Liver (tissue), 9 donors: Measurements from ENCODE around the gene CNPY3. TPM values are rescaled to one million over a fixed set of nuclear protein-coding genes. Genes with fewer than 3 reads are reported as not detected.

Source experiments
- DNase-seq: peaks from one replicate; pipeline ENCODE4 v3.0.0-alpha.2; 2017; ENCODE audit warnings: low spot score
- H3K27ac ChIP-seq, 2 donors: one replicate each; pipeline ENCODE4 v1.7.0; 2013; ENCODE audit warnings: inconsistent platforms in 2 of 2, low read length in 2 of 2, control low read depth in 1 of 2, low read depth in 1 of 2, mild to moderate bottlenecking in 1 of 2
- H3K27me3 ChIP-seq, 4 donors: one replicate each; pipeline versions ENCODE4 v1.6.1 to v1.7.0; 2013; ENCODE audit warnings: low read length in 3 of 4, inconsistent platforms in 1 of 4, mild to moderate bottlenecking in 1 of 4, moderate library complexity in 1 of 4; ENCODE audit not compliant: control insufficient read depth in 4 of 4, insufficient read depth in 4 of 4
- H3K36me3 ChIP-seq, 4 donors: one replicate each; pipeline versions ENCODE4 v1.6.1 to v1.7.0; 2013; ENCODE audit warnings: low read length in 3 of 4, mild to moderate bottlenecking in 3 of 4, low read depth in 1 of 4, moderate library complexity in 1 of 4; ENCODE audit not compliant: control insufficient read depth in 4 of 4, insufficient read depth in 3 of 4
- H3K4me1 ChIP-seq, 4 donors: one replicate each; pipeline versions ENCODE4 v1.6.1 to v1.7.0; 2013; ENCODE audit warnings: low read length in 3 of 4, mild to moderate bottlenecking in 3 of 4, moderate library complexity in 1 of 4; ENCODE audit not compliant: control insufficient read depth in 4 of 4, insufficient read depth in 4 of 4
- H3K4me3 ChIP-seq, 3 donors: one replicate each; pipeline versions ENCODE4 v1.6.1 to v1.7.0; 2013; ENCODE audit warnings: low read length in 3 of 3, control low read depth in 1 of 3, low read depth in 1 of 3, mild to moderate bottlenecking in 1 of 3
- H3K9ac ChIP-seq, 2 donors: one replicate each; pipeline ENCODE4 v1.7.0; 2013; ENCODE audit warnings: low read length in 2 of 2, mild to moderate bottlenecking in 2 of 2, moderate library complexity in 2 of 2, control low read depth in 1 of 2, low read depth in 1 of 2
- H3K9me3 ChIP-seq, 4 donors: one replicate each; pipeline versions ENCODE4 v1.6.1 to v1.7.0; 2013; ENCODE audit warnings: low read length in 3 of 4; ENCODE audit not compliant: control insufficient read depth in 4 of 4
- EGR1 ChIP-seq, 2 donors: IDR thresholded peaks; 2 replicates each; pipeline ENCODE4 v1.6.1; 2016 to 2018; ENCODE audit warnings: antibody characterized with exemption in 2 of 2, low read depth in 2 of 2
- FOXA1 ChIP-seq: IDR thresholded peaks from 2 replicates; pipeline ENCODE4 v1.6.1; 2016; ENCODE audit warnings: antibody characterized with exemption
- FOXA2 ChIP-seq: IDR thresholded peaks from 2 replicates; pipeline ENCODE4 v1.6.1; 2016; ENCODE audit warnings: antibody characterized with exemption
- GABPA ChIP-seq, 2 donors: IDR thresholded peaks in 1 of 2; conservative IDR thresholded peaks in 1 of 2; 2 replicates each; pipeline ENCODE4 v1.6.1; 2016; ENCODE audit warnings: antibody characterized with exemption in 2 of 2, mild to moderate bottlenecking in 1 of 2, moderate library complexity in 1 of 2
- HNF4A ChIP-seq, 2 donors: conservative IDR thresholded peaks; 2 replicates each; pipeline ENCODE4 v1.6.1; 2016; ENCODE audit warnings: antibody characterized with exemption in 2 of 2, mild to moderate bottlenecking in 2 of 2
- HNF4G ChIP-seq: IDR thresholded peaks from 2 replicates; pipeline ENCODE4 v1.6.1; 2016; ENCODE audit warnings: antibody characterized with exemption
- RAD21 ChIP-seq, 2 donors: IDR thresholded peaks; 2 replicates each; pipeline ENCODE4 v1.6.1; 2016; ENCODE audit warnings: antibody characterized with exemption in 2 of 2, mild to moderate bottlenecking in 2 of 2
- RXRA ChIP-seq, 2 donors: IDR thresholded peaks; 2 replicates each; pipeline ENCODE4 v1.6.1; 2017 to 2018; ENCODE audit warnings: antibody characterized with exemption in 2 of 2, mild to moderate bottlenecking in 1 of 2
- SP1 ChIP-seq: IDR thresholded peaks from 2 replicates; pipeline ENCODE4 v1.6.1; 2018; ENCODE audit warnings: antibody characterized with exemption, mild to moderate bottlenecking
- TAF1 ChIP-seq: conservative IDR thresholded peaks from 2 replicates; pipeline ENCODE4 v1.6.1; 2016; ENCODE audit warnings: antibody characterized with exemption, mild to moderate bottlenecking
- YY1 ChIP-seq: IDR thresholded peaks from 2 replicates; pipeline ENCODE4 v1.6.1; 2016; ENCODE audit warnings: antibody characterized with exemption, mild to moderate bottlenecking
- WGBS: extraction: QIAGEN DNeasy Blood & Tissue Kit; methylation state at CpG from one replicate; pipeline ENCODE4 v1.1.7; 2013; 5-methylcytosine and 5-hydroxymethylcytosine counted together
- polyA plus RNA-seq, 2 donors: library from polyadenylated mRNA; stranded (reverse) in 1 of 2; unstranded in 1 of 2; fragments of 200-250 nt in 1 of 2; fragments of >200 nt in 1 of 2; fragmentation: Nextera tagmentation in 1 of 2; extraction: Ambion mirVana in 1 of 2; gene quantifications; one replicate each; pipeline versions ENCODE4 v1.2.1 to v1.2.3, GENCODE V29; 2013 to 2015
- total RNA-seq, 2 donors: library from RNA; depleted of rRNA; stranded (reverse); fragments of >200 nt; gene quantifications; one replicate each; pipeline ENCODE4 v1.2.3, GENCODE V29; 2014
- TF ChIP-seq, protein P1 (sequence below): IDR thresholded peaks from 2 replicates; pipeline ENCODE4 v1.6.1; 2016; ENCODE audit warnings: antibody characterized with exemption
- TF ChIP-seq, protein P2 (sequence below): IDR thresholded peaks from 2 replicates; pipeline ENCODE4 v1.6.1; 2016; ENCODE audit warnings: antibody characterized with exemption, mild to moderate bottlenecking
- TF ChIP-seq, protein P3 (sequence below): IDR thresholded peaks from 2 replicates; pipeline ENCODE4 v1.6.1; 2016; ENCODE audit warnings: antibody characterized with exemption
- donor health status: healthy.
- donor health status: healthy.
- donor health status: healthy.
- donor health status: healthy.
- donor health status: healthy.

The CNPY3 gene
- total and polyA plus RNA-seq, 4 donors, result 17.2 to 41.0 (median 27.2) TPM

DNA sequence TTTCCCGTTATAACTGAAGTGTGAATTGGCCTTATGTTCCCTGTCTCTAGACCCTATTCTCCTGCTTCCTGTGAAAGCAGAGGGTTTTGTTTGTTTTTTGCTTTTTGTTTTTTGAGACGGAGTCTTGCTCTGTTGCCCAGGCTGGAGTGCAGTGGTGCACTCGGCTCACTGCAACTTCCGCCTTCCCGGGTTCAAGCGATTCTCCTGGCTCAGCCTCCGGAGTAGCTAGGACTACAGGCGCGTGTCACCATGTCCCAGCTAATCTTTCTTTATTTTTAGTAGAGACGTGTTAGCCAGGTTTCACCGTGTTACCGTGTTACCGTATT, 30.6 kb downstream of the CNPY3 start:
- TF ChIP-seq SP1 (no peak), HNF4A (conservative IDR thresholded peaks at IDR 0.05) (no peak), YY1 (no peak), FOXA1 (no peak)
- H3K9ac ChIP-seq, result peak overlapping the region in 1 of 2 donors; percentile 66
- WGBS, result 15% methylated on average over 13 of the region's 13 CpGs
- peaks cover 3 to 32% (median 26%) of the 10 kb centered on the region in 4 donors for H3K4me1 ChIP-seq
- peak overlapping the region; percentile 84 to 94 for H3K27ac ChIP-seq
- no peaks in the 10 kb centered on the region for H3K9me3 ChIP-seq
- H3K36me3 ChIP-seq, result peaks cover 6 to 19% (median 14%) of the 10 kb centered on the region in 4 donors
- no peaks in the 10 kb centered on the region for H3K27me3 ChIP-seq
- no peak for DNase-seq
- peak overlapping the region; percentile 69 to 84 (median 80) for H3K4me3 ChIP-seq

DNA sequence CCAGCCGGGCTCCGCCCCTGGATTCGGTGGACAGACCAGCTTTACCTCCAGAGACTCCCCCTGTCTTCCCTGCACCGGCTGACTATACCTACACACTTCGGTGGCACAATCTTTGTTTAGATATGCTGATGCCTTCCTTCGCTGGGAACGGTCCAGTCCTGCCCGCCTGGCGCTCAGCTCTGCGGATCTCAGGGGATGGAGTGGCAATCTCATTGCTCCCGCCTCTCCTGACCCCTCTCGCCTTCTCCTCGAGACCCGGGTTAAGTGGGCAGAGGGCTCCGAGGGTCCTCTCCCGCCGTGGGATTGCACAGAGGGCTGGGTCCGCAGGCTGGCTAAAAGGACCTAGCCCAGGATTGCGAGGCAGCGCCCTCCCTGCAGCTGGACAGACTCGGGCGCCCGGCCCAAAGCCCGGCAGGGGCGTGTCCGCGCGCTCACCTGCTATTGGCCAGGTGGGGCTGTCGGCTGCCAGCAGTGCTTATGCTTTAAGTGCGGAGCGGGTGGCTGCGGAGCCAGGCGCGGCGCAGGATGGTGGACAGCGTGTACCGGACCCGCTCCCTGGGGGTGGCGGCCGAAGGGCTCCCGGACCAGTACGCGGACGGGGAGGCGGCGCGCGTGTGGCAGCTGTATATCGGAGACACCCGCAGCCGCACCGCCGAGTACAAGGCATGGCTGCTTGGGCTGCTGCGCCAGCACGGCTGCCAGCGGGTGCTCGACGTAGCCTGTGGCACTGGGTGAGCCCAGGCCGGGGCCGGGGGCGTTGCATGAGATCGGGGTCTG, 31.2 kb downstream of the CNPY3 start, which contains the start of gene GNMT:
GNMT (plus strand) TSS at position 512 of the 777 bp plus-strand sequence; CDS start at position 526, 14 bp downstream.
- DNase-seq, result peak; percentile 66
- Histone ChIP-seq H3K27ac (peak within 1 kb of the TSS; percentile 84 to 94), H3K36me3 (peaks cover 6 to 25% (median 17%) of the 10 kb centered on the region in 4 donors), H3K27me3 (no peaks in the 10 kb centered on the region), H3K4me3 (peak within 1 kb of the TSS; percentile 69 to 84 (median 80)), H3K4me1 (peaks cover 3 to 32% (median 26%) of the 10 kb centered on the region in 4 donors), H3K9ac (peak within 1 kb of the TSS; percentile 8 to 66), H3K9me3 (no peaks in the 10 kb centered on the region)
- WGBS, result 3% methylated on average over 62 of the region's 62 CpGs
- TF ChIP-seq HNF4G (no peak), GABPA (IDR thresholded peaks at IDR 0.05 in 1 of 2, conservative IDR thresholded peaks at IDR 0.05 in 1 of 2) (no peak), FOXA1 (no peak), TAF1 (peak; percentile 66), RAD21 (IDR thresholded peaks at IDR 0.05) (no peak), RXRA (IDR thresholded peaks at IDR 0.05) (peak in 1 of 2 donors; percentile 19), YY1 (peak; percentile 66), FOXA2 (no peak), SP1 (peak; percentile 72), EGR1 (IDR thresholded peaks at IDR 0.05; ENCODE audit: low read depth in 2 of 2) (peak in 1 of 2 donors; percentile 11)
- TF ChIP-seq, protein P1, sequence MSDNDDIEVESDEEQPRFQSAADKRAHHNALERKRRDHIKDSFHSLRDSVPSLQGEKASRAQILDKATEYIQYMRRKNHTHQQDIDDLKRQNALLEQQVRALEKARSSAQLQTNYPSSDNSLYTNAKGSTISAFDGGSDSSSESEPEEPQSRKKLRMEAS, result no peak
- TF ChIP-seq, protein P2, sequence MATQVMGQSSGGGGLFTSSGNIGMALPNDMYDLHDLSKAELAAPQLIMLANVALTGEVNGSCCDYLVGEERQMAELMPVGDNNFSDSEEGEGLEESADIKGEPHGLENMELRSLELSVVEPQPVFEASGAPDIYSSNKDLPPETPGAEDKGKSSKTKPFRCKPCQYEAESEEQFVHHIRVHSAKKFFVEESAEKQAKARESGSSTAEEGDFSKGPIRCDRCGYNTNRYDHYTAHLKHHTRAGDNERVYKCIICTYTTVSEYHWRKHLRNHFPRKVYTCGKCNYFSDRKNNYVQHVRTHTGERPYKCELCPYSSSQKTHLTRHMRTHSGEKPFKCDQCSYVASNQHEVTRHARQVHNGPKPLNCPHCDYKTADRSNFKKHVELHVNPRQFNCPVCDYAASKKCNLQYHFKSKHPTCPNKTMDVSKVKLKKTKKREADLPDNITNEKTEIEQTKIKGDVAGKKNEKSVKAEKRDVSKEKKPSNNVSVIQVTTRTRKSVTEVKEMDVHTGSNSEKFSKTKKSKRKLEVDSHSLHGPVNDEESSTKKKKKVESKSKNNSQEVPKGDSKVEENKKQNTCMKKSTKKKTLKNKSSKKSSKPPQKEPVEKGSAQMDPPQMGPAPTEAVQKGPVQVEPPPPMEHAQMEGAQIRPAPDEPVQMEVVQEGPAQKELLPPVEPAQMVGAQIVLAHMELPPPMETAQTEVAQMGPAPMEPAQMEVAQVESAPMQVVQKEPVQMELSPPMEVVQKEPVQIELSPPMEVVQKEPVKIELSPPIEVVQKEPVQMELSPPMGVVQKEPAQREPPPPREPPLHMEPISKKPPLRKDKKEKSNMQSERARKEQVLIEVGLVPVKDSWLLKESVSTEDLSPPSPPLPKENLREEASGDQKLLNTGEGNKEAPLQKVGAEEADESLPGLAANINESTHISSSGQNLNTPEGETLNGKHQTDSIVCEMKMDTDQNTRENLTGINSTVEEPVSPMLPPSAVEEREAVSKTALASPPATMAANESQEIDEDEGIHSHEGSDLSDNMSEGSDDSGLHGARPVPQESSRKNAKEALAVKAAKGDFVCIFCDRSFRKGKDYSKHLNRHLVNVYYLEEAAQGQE, result peak; percentile 22
- TF ChIP-seq, protein P3, sequence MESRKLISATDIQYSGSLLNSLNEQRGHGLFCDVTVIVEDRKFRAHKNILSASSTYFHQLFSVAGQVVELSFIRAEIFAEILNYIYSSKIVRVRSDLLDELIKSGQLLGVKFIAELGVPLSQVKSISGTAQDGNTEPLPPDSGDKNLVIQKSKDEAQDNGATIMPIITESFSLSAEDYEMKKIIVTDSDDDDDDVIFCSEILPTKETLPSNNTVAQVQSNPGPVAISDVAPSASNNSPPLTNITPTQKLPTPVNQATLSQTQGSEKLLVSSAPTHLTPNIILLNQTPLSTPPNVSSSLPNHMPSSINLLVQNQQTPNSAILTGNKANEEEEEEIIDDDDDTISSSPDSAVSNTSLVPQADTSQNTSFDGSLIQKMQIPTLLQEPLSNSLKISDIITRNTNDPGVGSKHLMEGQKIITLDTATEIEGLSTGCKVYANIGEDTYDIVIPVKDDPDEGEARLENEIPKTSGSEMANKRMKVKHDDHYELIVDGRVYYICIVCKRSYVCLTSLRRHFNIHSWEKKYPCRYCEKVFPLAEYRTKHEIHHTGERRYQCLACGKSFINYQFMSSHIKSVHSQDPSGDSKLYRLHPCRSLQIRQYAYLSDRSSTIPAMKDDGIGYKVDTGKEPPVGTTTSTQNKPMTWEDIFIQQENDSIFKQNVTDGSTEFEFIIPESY, result no peak
